NCI-H2081 (cell line): Measurements from ENCODE around the gene ASTL.
"Not testable (repeated sequence)": the region's sequence is repeated elsewhere in the genome, so short reads cannot be mapped to it uniquely, and the experiment has no call there.

Source experiments
- DNase-seq, 2 experiments: peaks; one replicate each; lab custom pipeline; 2025; lab: John Stamatoyannopoulos, UW

ASTL gene

GRCh38 chr2:96138179-96139145 is at the start of gene ASTL:
ASTL (minus strand) TSS chr2:96138502; CDS start chr2:96138436, 66 bp downstream.
- DNase-seq = peak; percentile 50 to 58

GRCh38 chr2:96186562-96186961 is 48.3 kb upstream of the ASTL start:
- DNase-seq = no peak

GRCh38 chr2:96185516-96185915 is 47.2 kb upstream of the ASTL start:
- no peak for DNase-seq

- no peak for DNase-seq
These were observed 46.7 kb upstream of the ASTL start for GRCh38 chr2:96184989-96185388.

- no peak for DNase-seq
These were observed 45.9 kb upstream of the ASTL start for GRCh38 chr2:96184188-96184587.

- DNase-seq = no peak
These were observed 43.2 kb upstream of the ASTL start for GRCh38 chr2:96181529-96181928.

- no peak for DNase-seq
These were observed 42.2 kb upstream of the ASTL start for GRCh38 chr2:96180521-96180920.

GRCh38 chr2:96180002-96180401 is 41.7 kb upstream of the ASTL start:
- DNase-seq = no peak

- no peak for DNase-seq
These were observed 38.4 kb upstream of the ASTL start for GRCh38 chr2:96176661-96177060.

- no peak for DNase-seq
These were observed 37.6 kb upstream of the ASTL start for GRCh38 chr2:96175951-96176350.

- DNase-seq = peak; percentile 62 to 67
These were observed 36.2 kb upstream of the ASTL start for GRCh38 chr2:96174251-96175144.

GRCh38 chr2:96171831-96172230 is 33.5 kb upstream of the ASTL start:
- no peak for DNase-seq

GRCh38 chr2:96170626-96171025 is 32.3 kb upstream of the ASTL start:
- DNase-seq = no peak

- no peak for DNase-seq
These were observed 31.7 kb upstream of the ASTL start for GRCh38 chr2:96169868-96170507.

GRCh38 chr2:96167407-96168013 is 29.2 kb upstream of the ASTL start:
- DNase-seq = peak in 1 of 2 experiments; percentile 28

- DNase-seq = no peak
These were observed 26.3 kb upstream of the ASTL start for GRCh38 chr2:96164459-96165184.

- DNase-seq = no peak
These were observed 25.6 kb upstream of the ASTL start for GRCh38 chr2:96163768-96164429.

GRCh38 chr2:96163415-96163767 is 25.1 kb upstream of the ASTL start:
- DNase-seq = no peak

GRCh38 chr2:96161898-96162297 is 23.6 kb upstream of the ASTL start:
- DNase-seq = no peak

GRCh38 chr2:96160366-96160765 is 22.1 kb upstream of the ASTL start:
- DNase-seq = not testable (repeated sequence)
